HG02870 (cell line): ENCODE results near the gene UNC45B.
A peak's percentile ranks its signal among the peaks of the same experiment; 100 is the strongest.
"Not testable (repeated sequence)": the region's sequence is repeated elsewhere in the genome, so short reads cannot be mapped to it uniquely, and the experiment has no call there.

Experiments used
- ATAC-seq: cut with Tn5 transposase; IDR thresholded peaks from one replicate; pipeline ENCODE4 v1.9.1; 2021; ENCODE audit warnings: mild to moderate bottlenecking, moderate library complexity; ENCODE audit not compliant: unreplicated experiment

UNC45B gene, protein sequence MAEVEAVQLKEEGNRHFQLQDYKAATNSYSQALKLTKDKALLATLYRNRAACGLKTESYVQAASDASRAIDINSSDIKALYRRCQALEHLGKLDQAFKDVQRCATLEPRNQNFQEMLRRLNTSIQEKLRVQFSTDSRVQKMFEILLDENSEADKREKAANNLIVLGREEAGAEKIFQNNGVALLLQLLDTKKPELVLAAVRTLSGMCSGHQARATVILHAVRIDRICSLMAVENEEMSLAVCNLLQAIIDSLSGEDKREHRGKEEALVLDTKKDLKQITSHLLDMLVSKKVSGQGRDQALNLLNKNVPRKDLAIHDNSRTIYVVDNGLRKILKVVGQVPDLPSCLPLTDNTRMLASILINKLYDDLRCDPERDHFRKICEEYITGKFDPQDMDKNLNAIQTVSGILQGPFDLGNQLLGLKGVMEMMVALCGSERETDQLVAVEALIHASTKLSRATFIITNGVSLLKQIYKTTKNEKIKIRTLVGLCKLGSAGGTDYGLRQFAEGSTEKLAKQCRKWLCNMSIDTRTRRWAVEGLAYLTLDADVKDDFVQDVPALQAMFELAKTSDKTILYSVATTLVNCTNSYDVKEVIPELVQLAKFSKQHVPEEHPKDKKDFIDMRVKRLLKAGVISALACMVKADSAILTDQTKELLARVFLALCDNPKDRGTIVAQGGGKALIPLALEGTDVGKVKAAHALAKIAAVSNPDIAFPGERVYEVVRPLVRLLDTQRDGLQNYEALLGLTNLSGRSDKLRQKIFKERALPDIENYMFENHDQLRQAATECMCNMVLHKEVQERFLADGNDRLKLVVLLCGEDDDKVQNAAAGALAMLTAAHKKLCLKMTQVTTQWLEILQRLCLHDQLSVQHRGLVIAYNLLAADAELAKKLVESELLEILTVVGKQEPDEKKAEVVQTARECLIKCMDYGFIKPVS

DNA sequence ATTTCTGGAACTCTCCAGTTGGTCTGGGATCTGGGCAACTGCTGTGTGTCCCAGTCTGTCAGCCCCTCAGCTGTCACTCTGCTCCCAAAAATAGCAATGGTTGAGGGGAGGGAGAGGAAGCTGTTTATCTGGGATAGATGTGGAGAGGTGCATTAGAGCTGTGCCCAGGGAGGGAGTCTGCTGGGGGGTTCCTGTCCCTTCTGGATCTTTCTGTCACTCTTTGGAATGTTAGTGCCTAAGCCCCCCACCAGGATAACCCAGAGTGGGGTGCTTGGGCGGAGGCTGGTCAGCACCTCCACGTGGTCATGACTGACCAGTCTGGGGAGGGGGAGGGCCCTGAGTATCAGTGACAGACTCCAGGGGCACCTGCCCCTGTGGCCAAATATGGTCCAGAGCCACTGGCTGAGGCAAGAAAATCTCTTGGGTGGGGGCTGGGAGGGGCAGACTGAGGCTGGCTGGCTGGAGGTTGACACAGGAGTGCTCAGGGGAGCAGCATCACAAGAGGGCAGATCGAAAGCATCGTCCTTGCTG, at the start of gene UNC45B:
TSS of gene UNC45B (plus strand) at position 443 of the 531 bp plus-strand sequence. CDS start 447 bp downstream, outside the sequence.
- ATAC-seq: no peak

DNA sequence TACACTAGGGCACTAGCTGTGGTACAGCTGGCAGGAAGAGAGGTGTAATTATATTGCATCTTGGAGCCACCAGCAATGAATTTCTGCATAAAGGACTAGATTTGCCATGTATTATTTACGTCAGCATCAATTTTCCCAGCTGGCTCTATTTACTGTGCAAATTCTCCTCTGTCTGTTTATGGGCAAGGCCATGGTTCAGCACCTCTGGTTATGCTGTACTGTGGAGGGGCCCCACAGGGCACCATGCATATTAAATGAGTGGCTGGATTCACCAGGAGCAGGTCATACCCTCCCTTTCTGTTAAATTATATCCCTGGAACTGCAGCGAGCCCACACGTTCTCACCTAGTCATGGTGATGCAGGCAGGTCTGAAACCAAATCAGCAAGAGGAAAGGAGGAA, 47.7 kb upstream of the UNC45B start:
- ATAC-seq: no peak

DNA sequence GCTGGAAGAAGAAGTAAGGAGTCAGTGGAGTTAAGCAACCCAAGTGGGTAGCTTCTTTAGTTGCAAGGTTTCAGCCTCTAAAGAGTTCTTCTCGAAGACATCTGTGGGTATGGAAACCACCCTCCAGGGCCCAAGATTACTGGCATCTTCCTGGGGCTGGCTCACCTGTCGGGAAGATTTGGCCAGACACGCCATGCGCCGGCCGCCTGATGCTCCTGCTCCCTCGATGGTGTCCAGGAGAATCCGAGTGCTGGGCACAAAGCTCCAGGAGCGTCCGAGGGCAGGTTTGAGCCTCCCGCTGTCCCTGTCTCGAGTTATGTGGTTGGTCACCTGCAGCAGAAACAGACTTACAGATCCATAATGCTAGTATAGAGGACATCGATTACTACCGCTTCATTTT, 46.6 kb upstream of the UNC45B start:
- ATAC-seq: no peak

GRCh38 chr17:35101725-35102124, 45.9 kb upstream of the UNC45B start:
- no peak for ATAC-seq

- no peak for ATAC-seq
Observed at GRCh38 chr17:35103271-35103670, 44.3 kb upstream of the UNC45B start.

DNA sequence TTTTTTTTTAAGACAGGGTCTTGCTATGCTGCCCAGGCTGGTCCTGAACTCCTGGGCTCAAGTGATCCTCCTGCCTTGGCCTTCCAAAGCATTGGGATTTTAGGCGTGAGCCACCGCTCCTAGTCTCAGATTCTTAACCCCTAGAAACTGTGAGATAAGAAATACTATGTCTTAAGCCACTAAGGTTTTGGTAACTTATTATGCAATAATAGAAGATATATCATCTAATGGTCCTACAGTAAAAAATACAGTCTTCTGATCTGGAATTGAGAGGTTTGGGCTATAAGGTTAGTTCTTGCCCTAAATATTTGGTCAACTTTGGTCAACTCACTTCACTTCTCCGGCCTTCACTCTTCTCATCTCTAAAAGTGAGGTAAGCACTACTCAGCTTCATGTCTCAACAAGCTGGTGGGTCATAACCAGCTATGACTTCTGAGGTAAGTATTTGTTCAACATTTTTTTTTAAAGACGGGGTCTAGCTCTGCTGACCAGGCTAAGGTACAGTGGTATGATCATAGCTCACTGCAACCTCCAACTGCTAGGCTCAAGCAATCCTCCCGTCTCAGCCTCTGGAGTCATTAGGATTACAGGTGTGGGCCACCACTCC, 42.7 kb upstream of the UNC45B start:
- no peak for ATAC-seq

GRCh38 chr17:35110791-35111190, 36.8 kb upstream of the UNC45B start:
- ATAC-seq: not testable (repeated sequence)

DNA sequence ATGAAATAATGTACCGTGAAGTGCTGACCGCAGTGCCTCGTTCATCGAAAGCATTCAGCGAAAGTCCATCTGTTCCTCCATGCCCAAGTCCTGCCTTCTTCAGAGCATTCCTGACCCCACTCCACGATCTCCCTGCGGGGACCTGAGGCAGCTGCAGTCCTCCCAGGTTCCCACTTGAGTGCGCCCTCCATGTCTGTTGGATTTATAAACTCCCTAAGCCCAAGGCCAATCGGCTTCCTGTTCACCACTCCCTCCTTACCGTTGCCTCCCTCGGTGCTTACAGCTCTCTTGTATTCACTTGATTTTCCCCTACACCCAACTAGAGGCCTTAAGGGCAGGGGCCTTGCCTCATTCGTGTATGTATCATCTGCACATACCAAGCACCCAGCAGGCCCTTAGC, 30.8 kb upstream of the UNC45B start:
- ATAC-seq: no peak

GRCh38 chr17:35117984-35118383, 29.6 kb upstream of the UNC45B start:
- no peak for ATAC-seq

DNA sequence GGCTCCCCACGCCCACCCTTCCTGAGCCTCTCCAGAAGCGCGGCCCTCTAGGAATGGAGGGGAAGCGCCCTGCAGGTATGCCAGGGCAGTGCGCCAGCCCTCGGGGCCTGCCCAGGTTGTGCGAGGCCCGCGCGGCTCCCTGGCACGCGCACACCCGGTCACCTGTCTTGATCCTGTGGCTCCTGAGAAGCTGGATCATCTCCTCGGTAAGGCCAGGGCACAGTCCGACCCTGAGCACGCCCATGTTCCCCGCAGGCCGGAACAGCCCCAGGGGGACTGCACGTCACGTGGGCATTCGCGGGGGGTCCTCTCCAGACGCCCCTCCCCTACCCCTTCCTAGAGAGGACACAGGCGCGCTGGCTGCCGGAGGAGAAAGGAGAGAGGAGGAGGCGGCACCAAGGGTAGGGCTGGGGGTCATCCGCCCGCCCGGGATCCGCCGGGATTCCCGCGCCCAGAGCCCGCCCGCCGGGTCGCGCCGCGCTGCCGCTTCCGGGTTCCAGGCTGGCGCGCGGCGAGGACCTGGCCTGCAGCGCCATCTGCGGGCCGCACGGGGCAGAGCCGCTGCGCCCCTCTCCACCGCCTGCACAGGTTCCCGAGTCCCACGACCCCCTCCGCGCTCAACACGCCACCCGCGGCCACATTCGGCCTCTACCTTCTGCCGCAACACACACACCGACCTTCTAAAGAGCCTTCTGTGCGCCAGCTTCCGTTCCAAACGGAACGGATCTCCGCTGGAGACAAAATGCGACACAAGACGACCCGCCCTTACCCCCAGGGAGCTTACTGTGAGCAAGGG, 28.0 kb upstream of the UNC45B start, which contains the start of gene RAD51D:
TSS of gene RAD51D (minus strand) at position 491 of the 796 bp plus-strand sequence. CDS start at position 244, 247 bp downstream.
- peak; percentile 71 for ATAC-seq

- ATAC-seq: no peak
Observed at GRCh38 chr17:35121315-35121714, 26.3 kb upstream of the UNC45B start, which contains the start of gene FNDC8. Gene FNDC8 (plus strand): TSS chr17:35121615. CDS start chr17:35121694, 79 bp downstream.

GRCh38 chr17:35127751-35128514, 19.7 kb upstream of the UNC45B start:
- no peak for ATAC-seq

GRCh38 chr17:35129154-35129972, 18.3 kb upstream of the UNC45B start:
- ATAC-seq: no peak

DNA sequence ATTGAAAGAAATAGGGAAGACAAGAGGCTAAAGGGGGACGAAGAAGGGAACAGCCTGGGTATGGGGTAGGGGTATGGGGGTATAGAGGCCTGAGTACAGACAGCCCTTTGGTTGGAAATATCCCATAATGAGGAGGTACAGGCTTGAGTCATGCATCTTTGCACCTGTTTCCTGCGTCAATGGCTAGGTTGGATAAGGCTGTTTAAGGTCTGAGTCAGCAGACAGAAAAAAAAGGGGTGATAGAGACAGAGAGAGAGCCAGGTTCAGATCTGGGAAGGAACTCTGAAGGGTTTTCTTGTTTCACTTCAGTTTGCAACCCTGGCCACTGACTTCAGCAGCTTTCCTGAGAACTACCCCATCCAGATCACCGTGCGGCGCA, 17.7 kb upstream of the UNC45B start:
- no peak for ATAC-seq

DNA sequence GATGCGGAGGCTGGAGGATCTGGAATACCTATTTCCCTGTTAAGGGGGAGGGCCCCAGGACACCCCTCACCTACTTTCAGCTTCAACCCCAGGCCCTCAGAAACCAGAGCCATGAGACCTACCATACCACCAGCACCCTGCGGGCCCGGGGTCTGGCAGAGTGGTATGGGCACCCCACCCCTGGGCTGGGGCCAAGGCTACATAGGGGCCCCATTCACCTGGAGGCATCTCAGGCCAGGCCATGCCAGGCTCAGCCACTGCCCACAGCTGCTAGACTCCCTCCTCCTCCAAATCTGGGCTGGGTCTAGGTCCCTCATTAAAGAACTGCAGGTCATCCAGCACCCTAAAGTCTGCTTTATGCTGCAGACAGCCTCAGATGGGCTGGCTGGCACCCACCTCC, 17.2 kb upstream of the UNC45B start:
- ATAC-seq: no peak

- ATAC-seq: no peak
Observed at GRCh38 chr17:35132099-35132498, 15.5 kb upstream of the UNC45B start.

DNA sequence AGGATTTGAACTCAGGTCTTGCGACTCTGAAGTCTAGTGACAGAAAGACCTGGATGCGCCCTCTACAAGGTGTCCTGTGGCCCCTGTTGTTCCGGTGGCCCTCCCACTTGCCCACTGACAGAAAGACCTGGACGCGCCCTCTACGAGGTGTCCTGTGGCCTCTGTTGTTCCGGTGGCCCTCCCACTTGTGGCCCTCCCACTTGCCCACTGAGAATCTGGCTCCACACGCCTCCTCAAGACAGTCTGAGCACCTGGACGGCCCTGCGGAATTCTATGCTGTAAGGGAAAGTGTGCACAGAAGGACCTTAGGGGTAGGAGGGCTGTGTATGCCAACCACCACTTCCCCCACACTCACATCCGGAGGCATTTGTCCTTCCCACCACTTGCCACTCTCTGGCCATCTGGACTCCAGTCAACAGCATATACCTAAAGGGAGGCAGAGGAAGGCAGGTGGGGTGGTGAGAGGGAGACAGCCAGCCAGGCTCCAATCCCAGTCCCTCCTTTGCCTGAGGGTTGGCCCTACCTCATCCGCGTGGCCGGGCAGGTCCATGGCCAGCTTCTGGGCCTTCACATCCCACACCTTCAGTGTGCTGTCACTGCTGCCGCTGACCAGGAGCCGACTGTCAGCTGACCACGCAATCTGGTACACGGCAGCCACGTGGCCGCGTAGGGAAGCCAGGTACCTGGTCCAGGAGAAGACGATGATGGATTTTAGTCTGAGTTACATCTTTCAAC, 14.6 kb upstream of the UNC45B start:
- ATAC-seq: no peak

DNA sequence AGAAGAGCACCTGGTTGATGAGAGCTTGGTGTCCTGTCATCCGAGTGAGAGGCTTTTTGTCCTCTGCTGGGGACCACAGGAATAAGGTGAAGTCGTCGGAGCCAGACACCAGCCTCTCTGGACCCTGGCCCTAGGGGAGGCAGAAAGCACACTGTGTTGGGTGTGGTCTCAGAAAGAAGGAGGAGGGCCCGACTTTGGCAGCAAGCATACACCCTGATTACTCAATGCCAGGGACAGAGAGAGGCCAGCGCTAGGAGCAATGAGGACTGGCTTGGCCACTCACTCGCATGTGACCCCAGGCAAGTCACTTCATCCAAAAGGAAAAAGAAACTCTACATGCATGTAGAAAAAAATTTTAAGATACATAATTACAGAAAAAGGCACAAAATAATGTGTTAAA, 12.3 kb upstream of the UNC45B start:
- ATAC-seq: no peak
